NB4 (cell line): ENCODE measurements around the gene CYP19A1.

ENCODE experiments used
- POLR2A ChIP-seq: IDR thresholded peaks from 2 replicates; pipeline ENCODE4 v1.6.1; 2011; ENCODE audit warnings: mild to moderate bottlenecking; ENCODE audit not compliant: insufficient read length; ENCODE audit errors: extremely low read depth
- TF ChIP-seq, protein P1 (sequence below): IDR thresholded peaks from one replicate; pipeline ENCODE4 v1.5.1; 2012; ENCODE audit warnings: low read depth, low read length

- TF ChIP-seq, protein P1, sequence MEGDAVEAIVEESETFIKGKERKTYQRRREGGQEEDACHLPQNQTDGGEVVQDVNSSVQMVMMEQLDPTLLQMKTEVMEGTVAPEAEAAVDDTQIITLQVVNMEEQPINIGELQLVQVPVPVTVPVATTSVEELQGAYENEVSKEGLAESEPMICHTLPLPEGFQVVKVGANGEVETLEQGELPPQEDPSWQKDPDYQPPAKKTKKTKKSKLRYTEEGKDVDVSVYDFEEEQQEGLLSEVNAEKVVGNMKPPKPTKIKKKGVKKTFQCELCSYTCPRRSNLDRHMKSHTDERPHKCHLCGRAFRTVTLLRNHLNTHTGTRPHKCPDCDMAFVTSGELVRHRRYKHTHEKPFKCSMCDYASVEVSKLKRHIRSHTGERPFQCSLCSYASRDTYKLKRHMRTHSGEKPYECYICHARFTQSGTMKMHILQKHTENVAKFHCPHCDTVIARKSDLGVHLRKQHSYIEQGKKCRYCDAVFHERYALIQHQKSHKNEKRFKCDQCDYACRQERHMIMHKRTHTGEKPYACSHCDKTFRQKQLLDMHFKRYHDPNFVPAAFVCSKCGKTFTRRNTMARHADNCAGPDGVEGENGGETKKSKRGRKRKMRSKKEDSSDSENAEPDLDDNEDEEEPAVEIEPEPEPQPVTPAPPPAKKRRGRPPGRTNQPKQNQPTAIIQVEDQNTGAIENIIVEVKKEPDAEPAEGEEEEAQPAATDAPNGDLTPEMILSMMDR, result no peak
- TF ChIP-seq POLR2A, result no peak
These were observed 146.6 kb downstream of the CYP19A1 start for GRCh38 chr15:51191766-51192165.
